ENCODE results near the gene GAGE12E.
"Not testable (repeated sequence)": the region's sequence is repeated elsewhere in the genome, so short reads cannot be mapped to it uniquely, and the experiment has no call there.

GAGE12E gene, protein sequence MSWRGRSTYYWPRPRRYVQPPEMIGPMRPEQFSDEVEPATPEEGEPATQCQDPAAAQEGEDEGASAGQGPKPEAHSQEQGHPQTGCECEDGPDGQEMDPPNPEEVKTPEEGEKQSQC

GRCh38 chrX:49550989-49551388 lies at the start of gene GAGE12E:
TSS of gene GAGE12E (plus strand) at chrX:49551289. CDS start at chrX:49552444, 1,155 bp downstream.
- not testable (repeated sequence) for DNase-seq

DNA sequence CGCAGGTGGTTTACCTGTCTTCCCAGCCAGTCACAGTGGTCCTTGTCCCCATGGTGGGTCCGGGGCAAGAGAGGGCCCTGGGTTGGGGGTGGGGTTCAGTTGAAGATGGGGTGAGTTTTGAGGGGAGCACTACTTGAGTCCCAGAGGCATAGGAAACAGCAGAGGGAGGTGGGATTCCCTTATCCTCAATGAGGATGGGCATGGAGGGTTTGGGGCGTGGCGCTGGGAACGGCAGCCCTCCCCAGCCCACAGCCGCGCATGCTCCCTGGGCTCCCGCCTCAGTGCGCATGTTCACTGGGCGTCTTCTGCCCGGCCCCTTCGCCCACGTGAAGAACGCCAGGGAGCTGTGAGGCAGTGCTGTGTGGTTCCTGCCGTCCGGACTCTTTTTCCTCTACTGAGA lies 19.2 kb upstream of the GAGE12E start, which contains the start of gene GAGE12C:
Gene GAGE12C, plus strand, starts transcription at position 301 of the 400 bp plus-strand sequence. CDS start 1,155 bp downstream, outside the sequence.
- DNase-seq: not testable (repeated sequence)

DNA sequence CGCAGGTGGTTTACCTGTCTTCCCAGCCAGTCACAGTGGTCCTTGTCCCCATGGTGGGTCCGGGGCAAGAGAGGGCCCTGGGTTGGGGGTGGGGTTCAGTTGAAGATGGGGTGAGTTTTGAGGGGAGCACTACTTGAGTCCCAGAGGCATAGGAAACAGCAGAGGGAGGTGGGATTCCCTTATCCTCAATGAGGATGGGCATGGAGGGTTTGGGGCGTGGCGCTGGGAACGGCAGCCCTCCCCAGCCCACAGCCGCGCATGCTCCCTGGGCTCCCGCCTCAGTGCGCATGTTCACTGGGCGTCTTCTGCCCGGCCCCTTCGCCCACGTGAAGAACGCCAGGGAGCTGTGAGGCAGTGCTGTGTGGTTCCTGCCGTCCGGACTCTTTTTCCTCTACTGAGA lies 9.7 kb upstream of the GAGE12E start, which contains the start of gene GAGE12D:
Gene GAGE12D, plus strand, starts transcription at position 301 of the 400 bp plus-strand sequence. CDS start 1,155 bp downstream, outside the sequence.
- DNase-seq: not testable (repeated sequence)

GRCh38 chrX:49560542-49560941 lies 9.5 kb downstream of the GAGE12E start, which contains the start of gene GAGE12F:
TSS of gene GAGE12F (plus strand) at chrX:49560842. CDS start at chrX:49561997, 1,155 bp downstream.
- not testable (repeated sequence) for DNase-seq

- not testable (repeated sequence) for DNase-seq
These were observed 17.6 kb downstream of the GAGE12E start for GRCh38 chrX:49568728-49569127.

DNA sequence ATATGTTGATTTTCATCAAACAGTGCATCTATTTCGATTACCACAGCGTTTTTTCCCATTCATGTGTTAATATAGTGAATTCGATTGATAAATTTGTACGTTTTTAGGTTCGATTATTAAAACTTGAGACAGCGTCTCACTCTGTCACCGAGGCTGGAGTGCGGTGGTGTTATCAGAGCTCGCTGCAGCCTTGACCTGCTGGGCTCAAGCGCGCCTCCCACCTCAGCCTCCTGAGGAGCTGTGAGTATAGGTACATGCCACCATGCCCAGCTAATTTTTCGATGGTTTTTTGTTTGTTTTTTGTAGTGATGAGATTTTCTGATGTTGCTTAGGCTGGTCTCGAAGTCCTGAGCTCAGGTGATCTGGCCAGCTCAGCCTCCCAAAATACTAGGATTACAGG lies 18.1 kb downstream of the GAGE12E start:
- not testable (repeated sequence) for DNase-seq

- not testable (repeated sequence) for DNase-seq
These were observed 19.0 kb downstream of the GAGE12E start, which contains the start of gene GAGE12G for GRCh38 chrX:49570100-49570499. TSS of gene GAGE12G (plus strand) at chrX:49570400. CDS start at chrX:49571555, 1,155 bp downstream.

GRCh38 chrX:49579649-49580048 lies 28.6 kb downstream of the GAGE12E start, which contains the start of gene GAGE12H:
TSS of gene GAGE12H (plus strand) at chrX:49579949. CDS start at chrX:49581104, 1,155 bp downstream.
- DNase-seq: not testable (repeated sequence)

GRCh38 chrX:49589196-49589595 lies 38.1 kb downstream of the GAGE12E start, which contains the start of gene GAGE2A:
TSS of gene GAGE2A (plus strand) at chrX:49589496. CDS start at chrX:49590651, 1,155 bp downstream.
- not testable (repeated sequence) for DNase-seq

DNA sequence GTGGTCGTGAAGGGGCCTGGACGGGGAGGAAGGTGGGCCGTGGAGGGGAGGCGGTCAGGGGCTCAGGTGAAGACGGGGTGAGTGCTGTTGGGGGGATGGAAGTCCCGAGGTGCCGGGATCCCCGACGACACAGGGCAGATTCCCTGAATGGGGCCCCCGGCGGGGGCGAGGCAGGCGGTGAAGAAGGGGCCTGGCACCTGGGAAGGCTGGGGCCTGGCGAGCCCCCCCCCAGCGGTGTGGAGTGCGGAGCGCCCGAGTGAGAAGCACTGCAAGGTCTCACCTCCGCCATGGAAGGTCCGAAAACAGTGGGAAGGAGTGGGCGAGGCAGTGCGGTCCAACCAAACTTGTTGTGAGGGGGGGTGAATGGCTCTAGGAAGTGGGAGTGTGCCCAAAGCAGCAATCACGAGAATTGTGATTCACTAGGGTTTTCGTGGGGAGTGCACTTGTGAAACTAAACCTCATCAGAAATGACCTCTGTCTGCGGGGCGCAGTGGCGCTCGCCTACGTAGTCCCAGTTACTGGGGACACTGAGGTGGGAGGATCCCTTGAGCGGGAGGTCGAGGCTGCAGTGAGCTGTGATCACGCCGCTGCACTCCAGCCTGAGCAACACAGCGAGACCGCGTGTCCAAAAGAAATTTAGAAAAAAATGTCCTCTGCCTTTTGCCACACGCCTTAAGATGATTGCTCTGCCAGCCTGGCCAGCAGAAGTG lies 38.8 kb downstream of the GAGE12E start:
- not testable (repeated sequence) for DNase-seq

GRCh38 chrX:49590488-49590887 lies 39.4 kb downstream of the GAGE12E start:
- DNase-seq: not testable (repeated sequence)

DNA sequence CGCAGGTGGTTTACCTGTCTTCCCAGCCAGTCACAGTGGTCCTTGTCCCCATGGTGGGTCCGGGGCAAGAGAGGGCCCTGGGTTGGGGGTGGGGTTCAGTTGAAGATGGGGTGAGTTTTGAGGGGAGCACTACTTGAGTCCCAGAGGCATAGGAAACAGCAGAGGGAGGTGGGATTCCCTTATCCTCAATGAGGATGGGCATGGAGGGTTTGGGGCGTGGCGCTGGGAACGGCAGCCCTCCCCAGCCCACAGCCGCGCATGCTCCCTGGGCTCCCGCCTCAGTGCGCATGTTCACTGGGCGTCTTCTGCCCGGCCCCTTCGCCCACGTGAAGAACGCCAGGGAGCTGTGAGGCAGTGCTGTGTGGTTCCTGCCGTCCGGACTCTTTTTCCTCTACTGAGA lies 47.6 kb downstream of the GAGE12E start, which contains the start of gene GAGE1:
Gene GAGE1, plus strand, starts transcription at position 301 of the 400 bp plus-strand sequence. CDS start 1,155 bp downstream, outside the sequence.
- DNase-seq: not testable (repeated sequence)

Data from retina (tissue), 1 donor.